Activated CD8-positive, alpha-beta memory T cell treated with anti-CD3 and anti-CD28 coated beads for 48 hours (primary cell): ENCODE results near the gene ANKRD30B.
"Not testable (repeated sequence)": the region's sequence is repeated elsewhere in the genome, so short reads cannot be mapped to it uniquely, and the experiment has no call there.

ENCODE experiments used
- DNase-seq, 3 experiments: peaks; one replicate each; pipeline ENCODE4 v3.0.0-alpha.2; 2020; ENCODE audit warnings: low read depth in 2 of 3, low spot score in 2 of 3

Gene ANKRD30B

DNA sequence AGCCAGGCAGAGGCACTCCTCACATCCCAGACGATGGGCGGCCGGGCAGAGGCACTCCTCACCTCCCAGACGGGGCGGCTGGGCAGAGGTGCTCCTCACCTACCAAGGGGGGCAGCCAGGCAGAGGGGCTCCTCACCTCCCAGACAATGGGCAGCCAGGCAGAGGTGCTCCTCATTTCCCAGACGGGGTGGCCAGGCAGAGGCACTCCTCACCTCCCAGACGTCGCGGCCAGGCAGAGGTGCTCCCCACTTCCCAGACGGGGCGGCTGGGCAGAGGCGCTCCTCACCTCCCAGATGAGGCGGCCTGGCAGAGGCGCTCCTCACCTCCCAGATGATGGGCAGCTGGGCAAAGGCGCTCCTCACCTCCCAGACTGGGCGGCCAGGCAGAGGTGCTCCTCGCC is 107.7 kb downstream of the ANKRD30B start:
- not testable (repeated sequence) for DNase-seq

DNA sequence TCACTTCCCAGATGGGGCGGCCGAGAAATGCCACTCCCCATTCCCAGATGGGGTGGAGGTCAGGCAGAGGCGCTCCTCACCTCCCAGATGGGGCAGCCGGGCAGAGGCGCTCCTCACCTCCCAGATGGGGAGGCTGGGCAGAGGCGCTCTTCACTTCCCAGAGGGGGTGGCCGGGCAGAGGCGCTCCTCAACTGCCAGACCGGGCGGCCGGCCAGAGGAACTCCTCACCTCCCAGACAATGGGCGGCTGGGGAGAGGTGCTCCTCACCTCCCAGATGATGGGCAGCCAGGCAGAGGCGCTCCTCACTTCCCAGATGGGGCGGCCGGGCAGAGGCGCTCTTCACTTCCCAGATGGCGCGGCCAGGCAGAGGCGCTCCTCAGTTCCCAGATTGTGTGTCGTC is 108.3 kb downstream of the ANKRD30B start:
- DNase-seq = not testable (repeated sequence)

DNA sequence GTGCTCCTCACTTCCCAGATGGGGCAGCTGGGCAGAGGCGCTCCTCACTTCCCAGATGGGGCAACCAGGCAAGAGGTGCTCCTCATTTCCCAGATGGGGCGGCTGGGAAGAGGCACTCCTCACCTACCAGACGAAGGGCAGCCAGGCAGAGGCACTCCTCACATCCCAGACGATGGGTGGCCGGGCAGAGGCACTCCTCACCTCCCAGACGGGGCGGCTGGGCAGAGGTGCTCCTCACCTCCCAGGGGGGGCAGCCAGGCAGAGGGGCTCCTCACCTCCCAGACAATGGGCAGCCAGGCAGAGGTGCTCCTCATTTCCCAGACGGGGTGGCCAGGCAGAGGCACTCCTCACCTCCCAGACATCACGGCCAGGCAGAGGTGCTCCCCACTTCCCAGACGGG is 110.5 kb downstream of the ANKRD30B start:
- not testable (repeated sequence) for DNase-seq

DNA sequence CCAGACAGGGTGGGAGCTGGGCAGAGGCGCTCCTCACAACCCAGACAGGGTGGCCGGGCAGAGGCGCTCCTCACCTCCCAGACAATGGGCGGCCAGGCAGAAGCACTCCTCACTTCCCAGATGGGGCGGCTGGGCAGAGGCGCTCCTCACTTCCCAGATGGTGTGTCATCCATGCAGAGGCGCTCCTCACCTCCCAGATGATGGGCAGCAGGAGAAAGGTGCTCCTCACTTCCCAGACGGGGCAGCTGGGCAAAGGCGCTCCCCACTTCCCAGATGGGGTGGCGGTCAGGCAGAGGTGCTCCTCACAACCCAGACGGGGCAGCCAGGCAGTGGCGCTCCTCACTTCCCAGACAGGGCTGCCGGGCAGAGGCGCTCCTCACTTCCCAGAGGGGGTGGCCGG is 112.0 kb downstream of the ANKRD30B start:
- not testable (repeated sequence) for DNase-seq

DNA sequence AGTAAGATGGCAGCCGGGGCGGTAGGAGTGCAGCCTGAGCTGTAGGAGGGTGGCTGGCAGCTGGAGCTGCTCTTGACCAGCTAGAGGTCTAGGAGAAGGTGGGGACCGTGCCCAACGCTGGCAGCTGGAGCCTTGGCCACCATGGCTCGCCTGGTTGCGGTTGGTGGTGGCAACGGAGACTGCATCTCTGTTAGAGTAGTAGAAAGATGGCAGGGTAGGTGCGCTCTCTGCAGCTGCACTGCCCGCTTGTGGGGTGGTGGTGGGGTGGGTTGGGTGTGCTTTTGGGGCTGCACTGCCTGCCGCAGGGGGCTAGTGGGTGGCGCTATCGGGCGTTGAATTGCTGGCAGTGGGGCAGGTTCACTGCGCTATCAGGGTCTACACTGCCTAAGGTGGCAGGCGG is 118.5 kb downstream of the ANKRD30B start:
- not testable (repeated sequence) for DNase-seq

DNA sequence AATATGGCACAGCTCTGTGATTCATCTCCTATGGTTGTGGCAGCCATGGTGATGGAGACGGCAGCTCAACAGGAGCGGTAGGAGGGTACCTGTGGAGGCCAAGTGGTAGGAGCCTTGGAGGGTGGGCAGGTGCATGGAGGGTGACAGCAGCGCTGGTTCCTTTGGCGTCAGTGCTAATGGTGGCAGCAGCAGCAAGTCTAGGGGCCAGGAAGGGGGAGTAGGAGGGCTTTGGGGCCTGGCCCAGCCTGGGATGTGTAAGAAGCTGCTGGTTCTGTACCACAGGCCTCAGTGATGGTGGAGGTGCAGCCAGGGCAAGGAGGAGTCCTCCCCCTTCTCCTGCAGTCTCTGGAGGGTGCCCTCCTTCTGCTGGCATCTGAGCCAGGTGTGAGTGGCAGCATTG is 120.0 kb downstream of the ANKRD30B start:
- DNase-seq = not testable (repeated sequence)

DNA sequence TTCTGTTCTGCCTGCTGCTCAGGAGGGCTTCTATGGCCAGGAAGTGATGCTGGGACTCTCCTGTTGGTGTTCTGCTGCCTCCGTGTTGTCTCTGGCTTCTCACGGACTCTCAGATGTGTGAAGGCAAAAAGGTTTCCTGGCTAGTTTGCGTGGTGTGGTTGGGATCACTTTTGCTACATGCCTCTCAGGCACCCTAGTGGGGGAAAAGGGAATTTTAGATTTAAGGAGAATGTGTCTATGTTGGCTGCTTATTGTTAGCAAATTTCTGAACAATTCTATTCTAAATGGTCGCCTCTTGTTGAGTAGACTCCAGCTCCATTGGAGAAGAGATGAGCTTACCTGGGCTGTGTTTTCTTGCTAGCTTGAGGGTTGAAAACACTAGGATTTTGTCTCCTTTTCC is 120.9 kb downstream of the ANKRD30B start:
- not testable (repeated sequence) for DNase-seq

DNA sequence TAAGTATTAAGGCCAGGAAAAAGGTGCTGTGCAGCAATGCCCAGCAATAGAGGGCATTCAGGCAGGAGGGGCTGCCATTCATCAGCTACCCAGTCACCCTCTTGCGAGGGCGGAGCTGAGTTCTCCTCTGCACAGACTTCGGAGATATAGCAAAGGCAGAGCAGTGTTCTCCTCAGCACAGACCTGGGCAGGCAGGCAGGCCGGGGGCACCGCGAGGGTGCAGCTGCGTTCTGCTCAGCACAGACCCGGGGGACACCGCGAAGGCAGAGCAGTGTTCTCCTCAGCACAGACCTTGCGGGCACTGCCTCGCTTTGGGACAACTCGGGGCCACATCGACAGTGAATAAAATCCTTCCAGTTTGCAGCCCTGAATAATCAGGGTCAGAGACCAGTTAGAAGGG is 130.9 kb downstream of the ANKRD30B start:
- not testable (repeated sequence) for DNase-seq

DNA sequence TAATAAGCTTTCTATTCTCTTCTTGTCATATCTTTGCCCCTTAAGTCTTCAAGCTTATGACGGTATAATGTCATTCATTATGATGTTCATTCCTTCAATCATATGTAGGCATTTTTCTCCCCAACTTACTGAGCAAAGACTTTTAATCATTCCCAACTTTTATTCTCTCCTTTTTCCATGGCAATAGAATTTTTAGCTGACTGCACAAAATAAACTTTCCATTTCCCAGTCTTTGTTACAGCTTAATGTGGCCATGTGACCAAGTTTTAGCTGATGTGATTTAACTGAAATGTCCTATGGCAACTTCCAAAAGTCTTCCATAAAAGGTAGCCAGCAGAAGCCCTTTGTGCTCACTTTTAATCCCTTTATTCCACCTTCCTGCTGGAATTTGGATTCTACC is 152.5 kb downstream of the ANKRD30B start:
- DNase-seq = no peak
